HG02943 (cell line): Measurements from ENCODE around the gene ITM2C.

ENCODE experiments used
- ATAC-seq: cut with Tn5 transposase; IDR thresholded peaks from one replicate; pipeline ENCODE4 v1.9.1; 2021; ENCODE audit warnings: mild to moderate bottlenecking, low read depth, moderate library complexity; ENCODE audit not compliant: unreplicated experiment

Gene ITM2C

GRCh38 chr2:230871361-230872150 is 6.8 kb downstream of the ITM2C start:
- no peak for ATAC-seq

GRCh38 chr2:230872151-230872967 is 7.6 kb downstream of the ITM2C start:
- peak; percentile 3 for ATAC-seq

- peak; percentile 55 for ATAC-seq
These were observed 8.4 kb downstream of the ITM2C start for GRCh38 chr2:230872968-230873660.

GRCh38 chr2:230873661-230874401 is 9.1 kb downstream of the ITM2C start:
- peak; percentile 67 for ATAC-seq

- ATAC-seq, result no peak
These were observed 9.7 kb downstream of the ITM2C start for GRCh38 chr2:230874456-230874855.

- no peak for ATAC-seq
These were observed 10.1 kb downstream of the ITM2C start for GRCh38 chr2:230874876-230875275.

GRCh38 chr2:230875347-230876315 is 10.9 kb downstream of the ITM2C start:
- no peak for ATAC-seq

GRCh38 chr2:230877116-230877758 is 12.5 kb downstream of the ITM2C start:
- no peak for ATAC-seq

GRCh38 chr2:230877759-230878598 is 13.2 kb downstream of the ITM2C start:
- no peak for ATAC-seq

GRCh38 chr2:230878599-230879188 is 14.0 kb downstream of the ITM2C start:
- no peak for ATAC-seq

- ATAC-seq, result no peak
These were observed 14.6 kb downstream of the ITM2C start for GRCh38 chr2:230879271-230879882.

- ATAC-seq, result no peak
These were observed 15.1 kb downstream of the ITM2C start for GRCh38 chr2:230879891-230880290.

- ATAC-seq, result no peak
These were observed 17.1 kb downstream of the ITM2C start for GRCh38 chr2:230881840-230882239.

GRCh38 chr2:230885463-230886130 is 20.9 kb downstream of the ITM2C start:
- no peak for ATAC-seq

- no peak for ATAC-seq
These were observed 21.5 kb downstream of the ITM2C start for GRCh38 chr2:230886206-230886605.

GRCh38 chr2:230886671-230887071 is 21.9 kb downstream of the ITM2C start:
- ATAC-seq, result no peak

GRCh38 chr2:230887342-230887741 is 22.6 kb downstream of the ITM2C start:
- ATAC-seq, result no peak
